CD4-positive, CD25-positive, alpha-beta regulatory T cell (primary cell): ENCODE data around the gene TMCC1. TPM values are rescaled to one million over a fixed set of nuclear protein-coding genes. Genes with fewer than 3 reads are reported as not detected.
A peak's percentile ranks its signal among the peaks of the same experiment; 100 is the strongest.

Experiments used
- ATAC-seq, 2 donors: fragments of 150-1000 bp; cut with Tn5 transposase; one replicate each; pipeline ENCODE4 v1.10.0; 2021; ENCODE audit warnings: low read depth in 2 of 2, moderate number of reproducible peaks in 2 of 2, moderate library complexity in 1 of 2
- DNase-seq, 3 donors: peaks; one replicate each; pipeline versions ENCODE4 v3.0.0 to v3.0.0-alpha.2; 2012 to 2022; ENCODE audit warnings: mixed read lengths in 1 of 3
- H3K27ac ChIP-seq: one replicate; pipeline ENCODE4 v1.7.0; 2013; ENCODE audit warnings: mild to moderate bottlenecking, low read length; ENCODE audit not compliant: insufficient read depth, poor library complexity, severe bottlenecking
- H3K27me3 ChIP-seq: one replicate; pipeline ENCODE4 v1.7.0; 2013; ENCODE audit warnings: low read length; ENCODE audit not compliant: control insufficient read depth, insufficient read depth
- H3K36me3 ChIP-seq: one replicate; pipeline ENCODE4 v1.7.0; 2013; ENCODE audit warnings: mild to moderate bottlenecking, low read length, moderate library complexity; ENCODE audit not compliant: control insufficient read depth, insufficient read depth
- H3K4me1 ChIP-seq: 2 replicates; pipeline ENCODE4 v1.7.0; 2013; ENCODE audit warnings: mild to moderate bottlenecking, low read length; ENCODE audit not compliant: insufficient read depth, control insufficient read depth, poor library complexity, severe bottlenecking
- H3K4me3 ChIP-seq: one replicate; pipeline ENCODE4 v1.7.0; 2013; ENCODE audit warnings: low read depth, mild to moderate bottlenecking, low read length, moderate library complexity
- H3K9me3 ChIP-seq, 2 experiments: 1 replicate in 1 of 2; 2 replicates in 1 of 2; pipeline ENCODE4 v1.7.0; 2013; ENCODE audit warnings: low read length in 2 of 2, mild to moderate bottlenecking in 1 of 2, moderate library complexity in 1 of 2; ENCODE audit not compliant: control insufficient read depth in 2 of 2
- H3K27ac Mint-ChIP-seq, 3 donors: one replicate each; pipeline ENCODE4 v1.8.0; 2020 to 2022; ENCODE audit warnings: mild to moderate bottlenecking in 3 of 3, mixed read lengths in 3 of 3, moderate library complexity in 2 of 3
- H3K27me3 Mint-ChIP-seq: one replicate; pipeline ENCODE4 v1.8.0; 2022; ENCODE audit warnings: mild to moderate bottlenecking, mixed read lengths
- H3K36me3 Mint-ChIP-seq: one replicate; pipeline ENCODE4 v1.8.0; 2020; ENCODE audit warnings: mixed read lengths
- H3K4me1 Mint-ChIP-seq, 4 donors: one replicate each; pipeline ENCODE4 v1.8.0; 2020 to 2022; ENCODE audit warnings: mixed read lengths in 4 of 4, mild to moderate bottlenecking in 1 of 4
- H3K4me3 Mint-ChIP-seq, 4 donors: one replicate each; pipeline ENCODE4 v1.8.0; 2020 to 2022; ENCODE audit warnings: mild to moderate bottlenecking in 4 of 4, mixed read lengths in 4 of 4, moderate library complexity in 3 of 4
- H3K9me3 Mint-ChIP-seq, 7 donors: one replicate each; pipeline ENCODE4 v1.8.0; 2020 to 2022; ENCODE audit warnings: mixed read lengths in 7 of 7, mild to moderate bottlenecking in 3 of 7, moderate library complexity in 2 of 7
- polyA plus RNA-seq, 4 donors: library from polyadenylated mRNA; unstranded; fragments of 300-500 nt; fragmentation: Illumina TruSeq; gene quantifications; one replicate each; pipeline ENCODE4 v1.2.3, GENCODE V29; 2021
- total RNA-seq: library from RNA; stranded (reverse); gene quantifications from one replicate; pipeline ENCODE4 v1.2.3, GENCODE V29; 2022

The TMCC1 gene
- total and polyA plus RNA-seq, 5 donors from 2014 or later, result 5.2 to 29.2 (median 6.2) TPM

- Histone ChIP-seq H3K27me3 (no peaks in the 10 kb centered on the region), H3K4me3 (no peak overlapping the region), H3K9me3 (no peaks in the 10 kb centered on the region), H3K27ac (no peak overlapping the region), H3K4me1 (no peaks in the 10 kb centered on the region), H3K36me3 (no peaks in the 10 kb centered on the region)
- no peak for ATAC-seq
- no peaks in the 10 kb centered on the region for H3K36me3 Mint-ChIP-seq
- peak overlapping the region in 2 of 4 donors; percentile 33 to 62 for H3K4me3 Mint-ChIP-seq
- peak overlapping the region in 1 of 3 donors; percentile 47 for H3K27ac Mint-ChIP-seq
- no peaks in the 10 kb centered on the region for H3K9me3 Mint-ChIP-seq
- H3K27me3 Mint-ChIP-seq, result no peaks in the 10 kb centered on the region
- no peak for DNase-seq
- peaks cover 0 to 25% (median 17%) of the 10 kb centered on the region in 4 donors for H3K4me1 Mint-ChIP-seq
These were observed 99.6 kb downstream of the TMCC1 start for GRCh38 chr3:129793942-129794310.

- Histone ChIP-seq H3K4me1 (no peaks in the 10 kb centered on the region), H3K9me3 (no peaks in the 10 kb centered on the region), H3K36me3 (no peaks in the 10 kb centered on the region), H3K27me3 (no peaks in the 10 kb centered on the region), H3K27ac (no peak overlapping the region), H3K4me3 (no peak overlapping the region)
- Mint-ChIP-seq H3K36me3 (no peaks in the 10 kb centered on the region), H3K9me3 (no peaks in the 10 kb centered on the region), H3K27ac (no peak overlapping the region), H3K4me1 (peaks cover 0 to 25% (median 17%) of the 10 kb centered on the region in 4 donors), H3K4me3 (no peak overlapping the region), H3K27me3 (no peaks in the 10 kb centered on the region)
- ATAC-seq, result no peak
- DNase-seq, result no peak
These were observed 100.2 kb downstream of the TMCC1 start for GRCh38 chr3:129793319-129793718.

GRCh38 chr3:129783470-129783869, 110.0 kb downstream of the TMCC1 start:
- H3K27ac ChIP-seq, result no peak overlapping the region
- H3K27ac Mint-ChIP-seq, result no peak overlapping the region
- no peak overlapping the region for H3K4me3 Mint-ChIP-seq
- ATAC-seq, result no peak
- H3K9me3 Mint-ChIP-seq, result peaks cover 0 to 2% (median 0%) of the 10 kb centered on the region in 7 donors
- no peaks in the 10 kb centered on the region for H3K9me3 ChIP-seq
- H3K36me3 Mint-ChIP-seq, result peaks cover 7% of the 10 kb centered on the region
- DNase-seq, result no peak
- no peaks in the 10 kb centered on the region for H3K4me1 ChIP-seq
- no peak overlapping the region for H3K4me3 ChIP-seq
- no peaks in the 10 kb centered on the region for H3K27me3 Mint-ChIP-seq
- peaks cover 0 to 5% (median 1%) of the 10 kb centered on the region in 4 donors for H3K4me1 Mint-ChIP-seq
- no peaks in the 10 kb centered on the region for H3K36me3 ChIP-seq
- no peaks in the 10 kb centered on the region for H3K27me3 ChIP-seq

- no peak for DNase-seq
- Histone ChIP-seq H3K4me3 (no peak overlapping the region), H3K4me1 (no peaks in the 10 kb centered on the region), H3K36me3 (no peaks in the 10 kb centered on the region), H3K9me3 (no peaks in the 10 kb centered on the region), H3K27ac (no peak overlapping the region), H3K27me3 (no peaks in the 10 kb centered on the region)
- peaks cover 0 to 2% (median 0%) of the 10 kb centered on the region in 7 donors for H3K9me3 Mint-ChIP-seq
- ATAC-seq, result no peak
- H3K4me3 Mint-ChIP-seq, result no peak overlapping the region
- H3K4me1 Mint-ChIP-seq, result peaks cover 0 to 12% (median 8%) of the 10 kb centered on the region in 4 donors
- peaks cover 16% of the 10 kb centered on the region for H3K36me3 Mint-ChIP-seq
- H3K27ac Mint-ChIP-seq, result no peak overlapping the region
- no peaks in the 10 kb centered on the region for H3K27me3 Mint-ChIP-seq
These were observed 114.6 kb downstream of the TMCC1 start for GRCh38 chr3:129778871-129779270.

- Histone ChIP-seq H3K36me3 (no peaks in the 10 kb centered on the region), H3K9me3 (no peaks in the 10 kb centered on the region), H3K27ac (no peak overlapping the region), H3K4me3 (no peak overlapping the region), H3K4me1 (no peaks in the 10 kb centered on the region), H3K27me3 (no peaks in the 10 kb centered on the region)
- Mint-ChIP-seq H3K9me3 (peaks cover 0 to 2% (median 0%) of the 10 kb centered on the region in 7 donors), H3K4me1 (peaks cover 6 to 12% (median 12%) of the 10 kb centered on the region in 4 donors), H3K4me3 (no peak overlapping the region), H3K27ac (no peak overlapping the region), H3K36me3 (peaks cover 10% of the 10 kb centered on the region), H3K27me3 (no peaks in the 10 kb centered on the region)
- ATAC-seq (no peak), DNase-seq (no peak)
These were observed 115.7 kb downstream of the TMCC1 start for GRCh38 chr3:129777806-129778205.

GRCh38 chr3:129775870-129776269, 117.6 kb downstream of the TMCC1 start:
- peaks cover 0 to 2% (median 0%) of the 10 kb centered on the region in 7 donors for H3K9me3 Mint-ChIP-seq
- Histone ChIP-seq H3K27me3 (no peaks in the 10 kb centered on the region), H3K27ac (no peak overlapping the region), H3K9me3 (no peaks in the 10 kb centered on the region), H3K36me3 (no peaks in the 10 kb centered on the region), H3K4me1 (no peaks in the 10 kb centered on the region), H3K4me3 (no peak overlapping the region)
- no peak for DNase-seq
- no peak for ATAC-seq
- peaks cover 6 to 19% (median 13%) of the 10 kb centered on the region in 4 donors for H3K4me1 Mint-ChIP-seq
- no peak overlapping the region for H3K4me3 Mint-ChIP-seq
- peaks cover 10% of the 10 kb centered on the region for H3K36me3 Mint-ChIP-seq
- H3K27ac Mint-ChIP-seq, result no peak overlapping the region
- H3K27me3 Mint-ChIP-seq, result no peaks in the 10 kb centered on the region

GRCh38 chr3:129773691-129774663, 119.5 kb downstream of the TMCC1 start:
- Mint-ChIP-seq H3K9me3 (no peaks in the 10 kb centered on the region), H3K27me3 (no peaks in the 10 kb centered on the region), H3K4me3 (no peak overlapping the region), H3K4me1 (peaks cover 6 to 19% (median 13%) of the 10 kb centered on the region in 4 donors), H3K36me3 (peaks cover 10% of the 10 kb centered on the region), H3K27ac (no peak overlapping the region)
- no peak overlapping the region for H3K27ac ChIP-seq
- no peaks in the 10 kb centered on the region for H3K36me3 ChIP-seq
- no peak for ATAC-seq
- H3K4me3 ChIP-seq, result no peak overlapping the region
- H3K27me3 ChIP-seq, result no peaks in the 10 kb centered on the region
- no peaks in the 10 kb centered on the region for H3K9me3 ChIP-seq
- H3K4me1 ChIP-seq, result no peaks in the 10 kb centered on the region
- DNase-seq, result no peak
